ENCODE results near the gene TPCN1.

- TF ChIP-seq CTCF (tag by site-specific recombination; IDR thresholded peaks at IDR 0.05) (no peak), GLIS2 (tag by site-specific recombination; IDR thresholded peaks at IDR 0.05) (no peak), ZNF530 (tag by site-specific recombination; IDR thresholded peaks at IDR 0.05; ENCODE audit: low read depth) (no peak), ATF2 (tag by site-specific recombination; IDR thresholded peaks at IDR 0.05; ENCODE audit: low read depth) (no peak), ZNF654 (tag by site-specific recombination; IDR thresholded peaks at IDR 0.05; ENCODE audit: low read depth) (no peak), ZNF398 (tag by site-specific recombination; IDR thresholded peaks at IDR 0.05) (no peak), ZBTB20 (tag by site-specific recombination; IDR thresholded peaks at IDR 0.05) (no peak), ZNF610 (tag by site-specific recombination; IDR thresholded peaks at IDR 0.05; ENCODE audit: borderline replicate concordance) (no peak), ZBTB11 (tag by site-specific recombination; conservative IDR thresholded peaks at IDR 0.05; ENCODE audit: low read depth) (no peak), ZNF433 (tag by site-specific recombination; IDR thresholded peaks at IDR 0.05; ENCODE audit: low read depth) (no peak), INSM2 (tag by site-specific recombination; IDR thresholded peaks at IDR 0.05) (no peak), ZNF449 (tag by site-specific recombination; IDR thresholded peaks at IDR 0.05) (no peak), ZNF423 (tag by site-specific recombination; IDR thresholded peaks at IDR 0.05) (no peak)
Measured at GRCh38 chr12:113186666-113187325, 34.5 kb upstream of the TPCN1 start.

Data from HEK293 (cell line).